Testis (tissue), 2 donors: ENCODE results near the gene PDE6A.

Experiments used
- CTCF ChIP-seq, 3 experiments: fragments of 450-650 bp in 2 of 3; fragments of 200-600 bp in 1 of 3; sonication (generic) in 1 of 3; IDR thresholded peaks; one replicate each; pipeline ENCODE4 v1.5.1; 2016 to 2019; ENCODE audit warnings: antibody characterized with exemption in 3 of 3, mild to moderate bottlenecking in 2 of 3, moderate library complexity in 1 of 3
- POLR2A ChIP-seq: fragments of 450-650 bp; IDR thresholded peaks from one replicate; pipeline ENCODE4 v1.6.1; 2017; ENCODE audit warnings: antibody characterized with exemption, mild to moderate bottlenecking, moderate library complexity

- TF ChIP-seq CTCF (IDR thresholded peaks at IDR 0.05) = no peak
- no peak for TF ChIP-seq POLR2A
Measured at GRCh38 chr5:149849966-149850910, 94.4 kb downstream of the PDE6A start.
